Colonic mucosa (tissue), 4 donors: Measurements from ENCODE around the gene SMYD1. TPM values are rescaled to one million over a fixed set of nuclear protein-coding genes. Genes with fewer than 3 reads are reported as not detected.

ENCODE experiments used
- DNase-seq: peaks from one replicate; pipeline ENCODE4 v3.0.0-alpha.2; 2020
- H3K27ac ChIP-seq: fragments of 200-600 bp; one replicate; pipeline ENCODE4 v1.8.0; 2021
- H3K27me3 ChIP-seq: fragments of 200-600 bp; one replicate; pipeline ENCODE4 v1.8.0; 2021
- H3K36me3 ChIP-seq: fragments of 200-600 bp; one replicate; pipeline ENCODE4 v1.8.0; 2021
- H3K4me1 ChIP-seq: fragments of 200-600 bp; one replicate; pipeline ENCODE4 v1.8.0; 2021; ENCODE audit warnings: mild to moderate bottlenecking
- H3K4me3 ChIP-seq: fragments of 200-600 bp; one replicate; pipeline ENCODE4 v1.8.0; 2021
- H3K9ac ChIP-seq, 2 donors: one replicate each; pipeline ENCODE4 v1.7.0; 2013; ENCODE audit warnings: control low read depth in 2 of 2, low read depth in 2 of 2, low read length in 2 of 2
- H3K9me3 ChIP-seq: fragments of 200-600 bp; one replicate; pipeline ENCODE4 v1.8.0; 2021
- intact Hi-C: fragments of 100-400 bp; cut with DNase I; formaldehyde crosslinking; loops from one replicate; pipeline ENCODE4 v1.14.1; 2022
- total RNA-seq, 2 donors: library from RNA; stranded (reverse); fragmentation: NEBNext Ultra II Directional in 1 of 2; extraction: Animal tissue kit (Norgen Biotek cat#: 25700) in 1 of 2; gene quantifications; one replicate each; pipeline ENCODE4 v1.2.1, GENCODE V29; 2021
- TF ChIP-seq, protein P1 (sequence below): fragments of 200-600 bp; IDR thresholded peaks from one replicate; pipeline ENCODE4 v1.8.0; 2022; ENCODE audit warnings: antibody characterized with exemption, mild to moderate bottlenecking
- donor health status: healthy.
- donor health status: DM: no; HTN: no; CAD: no.
- donor health status: DM: no; HTN: no; CAD: no.

The SMYD1 gene
- total RNA-seq, 2 donors from 2014 or later, result 1.9 TPM; not detected in 1

DNA sequence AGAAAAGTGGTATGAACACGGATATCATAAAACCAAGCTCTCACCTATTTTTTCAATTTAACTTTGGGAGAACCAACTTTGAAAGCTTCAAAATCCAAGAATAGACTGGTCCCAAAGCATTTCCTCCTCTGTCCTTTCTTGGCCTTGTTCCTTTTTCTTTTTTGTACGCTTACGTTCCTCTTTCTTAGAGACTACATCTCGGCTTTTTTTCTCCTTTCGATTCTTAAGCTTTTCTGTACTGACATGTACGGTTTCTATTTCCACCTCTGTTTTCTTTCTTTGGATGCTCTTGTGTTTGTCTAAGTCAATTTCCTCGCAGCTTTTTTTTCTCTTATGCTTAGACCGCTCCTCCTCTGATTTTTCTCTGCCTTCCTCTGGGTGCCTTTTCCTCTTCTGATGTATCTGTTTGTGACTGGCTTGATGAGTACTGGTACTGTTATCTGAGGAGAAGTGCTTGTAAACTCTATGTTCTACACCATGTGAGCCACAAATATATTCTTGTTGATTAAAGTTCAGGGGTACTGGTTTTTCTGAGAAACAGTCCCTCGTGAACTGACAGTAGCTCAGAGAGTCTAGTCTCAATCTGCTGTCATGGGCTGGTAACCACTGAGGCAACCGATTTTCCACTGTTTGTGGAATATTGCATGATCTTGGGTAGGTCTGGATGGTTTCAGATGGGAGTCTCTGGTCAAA, 39.8 kb upstream of the SMYD1 start:
- Histone ChIP-seq H3K27me3 (no peaks in the 10 kb centered on the region), H3K27ac (no peak overlapping the region), H3K9ac (no peak overlapping the region), H3K4me3 (no peak overlapping the region), H3K4me1 (no peaks in the 10 kb centered on the region), H3K36me3 (no peaks in the 10 kb centered on the region), H3K9me3 (no peaks in the 10 kb centered on the region)
- no peak for DNase-seq
- TF ChIP-seq, protein P1, sequence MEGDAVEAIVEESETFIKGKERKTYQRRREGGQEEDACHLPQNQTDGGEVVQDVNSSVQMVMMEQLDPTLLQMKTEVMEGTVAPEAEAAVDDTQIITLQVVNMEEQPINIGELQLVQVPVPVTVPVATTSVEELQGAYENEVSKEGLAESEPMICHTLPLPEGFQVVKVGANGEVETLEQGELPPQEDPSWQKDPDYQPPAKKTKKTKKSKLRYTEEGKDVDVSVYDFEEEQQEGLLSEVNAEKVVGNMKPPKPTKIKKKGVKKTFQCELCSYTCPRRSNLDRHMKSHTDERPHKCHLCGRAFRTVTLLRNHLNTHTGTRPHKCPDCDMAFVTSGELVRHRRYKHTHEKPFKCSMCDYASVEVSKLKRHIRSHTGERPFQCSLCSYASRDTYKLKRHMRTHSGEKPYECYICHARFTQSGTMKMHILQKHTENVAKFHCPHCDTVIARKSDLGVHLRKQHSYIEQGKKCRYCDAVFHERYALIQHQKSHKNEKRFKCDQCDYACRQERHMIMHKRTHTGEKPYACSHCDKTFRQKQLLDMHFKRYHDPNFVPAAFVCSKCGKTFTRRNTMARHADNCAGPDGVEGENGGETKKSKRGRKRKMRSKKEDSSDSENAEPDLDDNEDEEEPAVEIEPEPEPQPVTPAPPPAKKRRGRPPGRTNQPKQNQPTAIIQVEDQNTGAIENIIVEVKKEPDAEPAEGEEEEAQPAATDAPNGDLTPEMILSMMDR, result no peak
- intact Hi-C loops, result no loop called here

DNA sequence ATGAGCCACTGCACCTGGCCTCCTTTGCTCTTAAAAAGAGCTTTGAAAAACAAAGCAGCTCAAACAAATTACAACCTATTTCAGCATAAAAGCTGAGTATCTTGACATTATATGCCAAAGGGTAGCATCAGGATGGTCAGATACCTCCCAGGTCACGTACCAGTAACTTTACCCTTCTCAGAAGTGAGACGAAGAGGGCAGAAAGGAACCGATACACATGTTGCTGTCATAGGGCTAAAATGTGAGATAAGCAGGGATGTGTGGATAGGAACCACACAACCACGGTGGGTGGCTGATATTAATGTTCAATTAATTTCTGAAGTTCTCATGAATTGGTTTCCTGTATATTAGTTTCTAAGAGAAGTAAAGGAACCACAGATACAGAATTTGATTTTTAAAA, 38.7 kb upstream of the SMYD1 start:
- no peaks in the 10 kb centered on the region for H3K9me3 ChIP-seq
- no peak overlapping the region for H3K9ac ChIP-seq
- TF ChIP-seq, protein P1, result no peak
- H3K4me1 ChIP-seq, result no peaks in the 10 kb centered on the region
- no peak overlapping the region for H3K27ac ChIP-seq
- no peak overlapping the region for H3K4me3 ChIP-seq
- intact Hi-C loops, result no loop called here
- no peak for DNase-seq
- H3K27me3 ChIP-seq, result no peaks in the 10 kb centered on the region
- no peaks in the 10 kb centered on the region for H3K36me3 ChIP-seq

DNA sequence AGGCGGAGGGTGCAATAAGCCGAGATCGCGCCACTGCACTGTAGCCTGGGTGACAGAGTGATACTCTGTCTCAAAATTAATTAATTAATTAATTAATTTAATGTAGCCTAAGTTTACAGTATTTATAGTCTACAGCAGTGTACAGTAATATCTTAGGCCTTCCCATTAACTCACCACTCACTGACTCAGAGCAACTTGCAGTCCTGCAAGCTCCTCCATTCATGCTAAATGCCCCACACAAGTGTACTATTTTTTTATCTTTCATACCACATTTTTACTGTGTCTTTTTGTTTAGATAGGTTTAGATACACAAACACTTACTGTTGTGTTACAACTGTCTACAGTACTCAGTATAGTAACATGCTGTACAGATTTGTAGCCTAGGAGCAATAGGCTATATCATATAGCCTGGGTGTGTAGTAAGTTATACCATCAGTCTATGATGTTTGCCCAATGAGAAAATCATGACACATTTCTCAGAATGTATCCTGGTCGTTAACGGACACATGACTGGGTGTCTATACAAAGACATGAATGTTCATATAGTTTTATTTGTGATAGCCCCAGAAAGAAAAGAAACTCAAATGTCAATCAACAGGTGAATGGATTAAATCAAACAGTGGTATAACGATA, 35.4 kb upstream of the SMYD1 start:
- DNase-seq, result no peak
- no peaks in the 10 kb centered on the region for H3K9me3 ChIP-seq
- intact Hi-C loops, result no loop called here
- H3K4me3 ChIP-seq, result no peak overlapping the region
- TF ChIP-seq, protein P1, result no peak
- no peaks in the 10 kb centered on the region for H3K27me3 ChIP-seq
- no peaks in the 10 kb centered on the region for H3K4me1 ChIP-seq
- peaks cover 4% of the 10 kb centered on the region for H3K36me3 ChIP-seq
- H3K27ac ChIP-seq, result no peak overlapping the region
- no peak overlapping the region for H3K9ac ChIP-seq

DNA sequence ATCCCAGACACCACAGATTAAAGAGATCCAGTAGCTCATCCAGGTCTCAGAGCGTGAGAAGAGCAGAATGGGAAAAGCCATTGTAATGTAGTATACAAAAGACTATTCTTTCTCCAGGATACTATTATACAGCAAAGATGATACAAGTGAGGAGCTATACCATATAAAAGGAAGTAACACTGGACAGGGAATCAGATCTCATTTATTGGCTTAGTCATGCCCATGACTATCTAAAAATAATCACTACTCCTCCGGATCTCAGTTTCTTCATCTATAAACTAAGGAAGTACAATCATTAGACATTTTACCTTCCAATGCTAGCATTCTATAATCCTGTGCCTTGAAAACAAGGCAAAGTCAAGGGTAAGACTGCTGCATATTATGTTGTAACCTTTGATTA, 31.4 kb upstream of the SMYD1 start:
- no peaks in the 10 kb centered on the region for H3K9me3 ChIP-seq
- DNase-seq, result no peak
- no peaks in the 10 kb centered on the region for H3K27me3 ChIP-seq
- no peak overlapping the region for H3K27ac ChIP-seq
- TF ChIP-seq, protein P1, result no peak
- H3K4me1 ChIP-seq, result no peaks in the 10 kb centered on the region
- no peak overlapping the region for H3K9ac ChIP-seq
- intact Hi-C loops, result no loop called here
- H3K4me3 ChIP-seq, result no peak overlapping the region
- peaks cover 4% of the 10 kb centered on the region for H3K36me3 ChIP-seq

DNA sequence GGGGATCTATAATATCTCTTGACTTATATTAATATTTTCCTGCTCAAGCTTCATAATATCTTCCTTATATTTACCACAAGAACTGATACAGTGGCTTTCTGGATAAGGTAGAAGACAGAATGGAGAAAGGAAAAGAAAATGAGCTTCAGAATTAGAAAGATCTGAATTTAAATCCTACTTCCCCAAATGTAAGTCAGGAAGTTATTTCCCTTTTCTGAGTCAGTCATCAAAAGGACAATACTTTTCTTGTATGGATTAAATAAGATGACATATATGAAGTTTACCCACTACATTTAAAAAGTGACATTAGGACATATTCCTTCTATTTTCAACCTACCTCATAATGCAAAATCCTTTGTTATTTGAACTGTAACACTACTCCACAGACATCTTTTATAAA, 31.0 kb upstream of the SMYD1 start:
- TF ChIP-seq, protein P1, result no peak
- Histone ChIP-seq H3K36me3 (peaks cover 4% of the 10 kb centered on the region), H3K9me3 (no peaks in the 10 kb centered on the region), H3K4me3 (no peak overlapping the region), H3K9ac (no peak overlapping the region), H3K4me1 (no peaks in the 10 kb centered on the region), H3K27ac (no peak overlapping the region), H3K27me3 (no peaks in the 10 kb centered on the region)
- intact Hi-C loops, result no loop called here
- DNase-seq, result no peak
